ENCODE measurements around the gene SLC6A2. TPM values are rescaled to one million over a fixed set of nuclear protein-coding genes. Genes with fewer than 3 reads are reported as not detected.

The SLC6A2 gene
- total RNA-seq, 3 donors from 2014 or later = 0.09 to 0.19 TPM; not detected in 1

- Histone ChIP-seq H3K4me3 (no peak overlapping the region), H3K36me3 (ENCODE audit: low read depth) (no peaks in the 10 kb centered on the region), H3K4me1 (ENCODE audit: low read depth) (no peaks in the 10 kb centered on the region), H3K9me3 (no peaks in the 10 kb centered on the region)
- ATAC-seq (no peak), DNase-seq (no peak)
- TF ChIP-seq CTCF (IDR thresholded peaks at IDR 0.05) = no peak
- intact Hi-C loops (cut with DNase I, micrococcal nuclease) = no loop called here
Observed at GRCh38 chr16:55690841-55691240, 35.1 kb downstream of the SLC6A2 start.

GRCh38 chr16:55691771-55692170 lies 36.0 kb downstream of the SLC6A2 start:
- no peaks in the 10 kb centered on the region for H3K36me3 ChIP-seq (ENCODE audit: low read depth)
- no peak overlapping the region for H3K4me3 ChIP-seq
- DNase-seq (no peak), ATAC-seq (no peak)
- intact Hi-C loops (cut with DNase I, micrococcal nuclease) = no loop called here
- no peaks in the 10 kb centered on the region for H3K9me3 ChIP-seq
- no peaks in the 10 kb centered on the region for H3K4me1 ChIP-seq (ENCODE audit: low read depth)
- no peak for TF ChIP-seq CTCF (IDR thresholded peaks at IDR 0.05)

GRCh38 chr16:55695595-55695994 lies 39.8 kb downstream of the SLC6A2 start:
- no peak for ATAC-seq
- no peak for TF ChIP-seq CTCF (IDR thresholded peaks at IDR 0.05)
- H3K9me3 ChIP-seq = no peaks in the 10 kb centered on the region
- H3K4me3 ChIP-seq = no peak overlapping the region
- intact Hi-C loops (cut with DNase I, micrococcal nuclease) = loop anchor here in 1 of 2 donors (5.0 kb wide), 1 partner anchor 228 kb away; no protein-coding TSS in a partner anchor
- no peak for DNase-seq
- H3K4me1 ChIP-seq (ENCODE audit: low read depth) = no peaks in the 10 kb centered on the region
- no peaks in the 10 kb centered on the region for H3K36me3 ChIP-seq (ENCODE audit: low read depth)

GRCh38 chr16:55697867-55698266 lies 42.1 kb downstream of the SLC6A2 start:
- Histone ChIP-seq H3K9me3 (no peaks in the 10 kb centered on the region), H3K4me3 (no peak overlapping the region), H3K36me3 (ENCODE audit: low read depth) (no peaks in the 10 kb centered on the region), H3K4me1 (ENCODE audit: low read depth) (no peaks in the 10 kb centered on the region)
- no peak for ATAC-seq
- intact Hi-C loops (cut with DNase I, micrococcal nuclease) = loop anchor here in 1 of 2 donors (5.0 kb wide), 1 partner anchor 231 kb away; no protein-coding TSS in a partner anchor
- no peak for DNase-seq
- no peak for TF ChIP-seq CTCF (IDR thresholded peaks at IDR 0.05)

- Histone ChIP-seq H3K36me3 (ENCODE audit: low read depth) (no peaks in the 10 kb centered on the region), H3K4me3 (no peak overlapping the region), H3K4me1 (ENCODE audit: low read depth) (no peaks in the 10 kb centered on the region), H3K9me3 (no peaks in the 10 kb centered on the region)
- DNase-seq = no peak
- intact Hi-C loops (cut with DNase I, micrococcal nuclease) = loop anchor here in 1 of 2 donors (5.0 kb wide), 1 partner anchor 231 kb away; no protein-coding TSS in a partner anchor
- no peak for ATAC-seq
- TF ChIP-seq CTCF (IDR thresholded peaks at IDR 0.05) = no peak
Observed at GRCh38 chr16:55698331-55698730, 42.5 kb downstream of the SLC6A2 start.

- H3K4me3 ChIP-seq = no peak overlapping the region
- intact Hi-C loops (cut with DNase I, micrococcal nuclease) = loop anchor here in 1 of 2 donors (5.0 kb wide), 1 partner anchor 232 kb away; no protein-coding TSS in a partner anchor
- no peaks in the 10 kb centered on the region for H3K9me3 ChIP-seq
- DNase-seq (no peak), ATAC-seq (no peak)
- H3K4me1 ChIP-seq (ENCODE audit: low read depth) = no peaks in the 10 kb centered on the region
- TF ChIP-seq CTCF (IDR thresholded peaks at IDR 0.05) = no peak
- no peaks in the 10 kb centered on the region for H3K36me3 ChIP-seq (ENCODE audit: low read depth)
Observed at GRCh38 chr16:55698946-55699345, 43.2 kb downstream of the SLC6A2 start.
